WTC11 (cell line): ENCODE results near the gene NFU1. TPM values are rescaled to one million over a fixed set of nuclear protein-coding genes. Genes with fewer than 3 reads are reported as not detected.

Experiments
- ATAC-seq: fragments of 200-7000 bp; cut with Tn5 transposase; 2 replicates; pipeline ENCODE4 v1.10.0; 2021; ENCODE audit warnings: mild to moderate bottlenecking, moderate library complexity
- CTCF ChIA-PET: fragments of 300-600 bp; sonication (Branson Sonifier 250); formaldehyde crosslinking; loops from one replicate; lab custom pipeline; 2021; ENCODE audit warnings: antibody characterized with exemption; lab: Charles Lee
- POLR2A ChIA-PET: fragments of 350-600 bp; sonication (Branson Sonifier 250); formaldehyde crosslinking; loops from one replicate; lab custom pipeline; 2021; ENCODE audit warnings: antibody characterized with exemption; lab: Charles Lee
- DNase-seq: peaks from one replicate; pipeline ENCODE4 v3.0.0; 2021; ENCODE audit warnings: low spot score
- H3K27ac Mint-ChIP-seq: 2 replicates; pipeline ENCODE4 v1.8.0; 2021; ENCODE audit warnings: mixed read lengths
- H3K27me3 Mint-ChIP-seq: 2 replicates; pipeline ENCODE4 v1.8.0; 2021; ENCODE audit warnings: low read depth, mild to moderate bottlenecking, moderate library complexity, mixed read lengths
- H3K36me3 Mint-ChIP-seq: 2 replicates; pipeline ENCODE4 v1.8.0; 2021; ENCODE audit warnings: mixed read lengths
- H3K4me1 Mint-ChIP-seq: 2 replicates; pipeline ENCODE4 v1.8.0; 2022; ENCODE audit warnings: mixed read lengths
- H3K4me3 Mint-ChIP-seq: 2 replicates; pipeline ENCODE4 v1.8.0; 2021; ENCODE audit warnings: mild to moderate bottlenecking, moderate library complexity, mixed read lengths
- H3K9me3 Mint-ChIP-seq: 2 replicates; pipeline ENCODE4 v1.8.0; 2021; ENCODE audit warnings: mixed read lengths
- GABPB1 ChIP-seq: sonication (generic); formaldehyde crosslinking; IDR thresholded peaks from 2 replicates; pipeline ENCODE4 v1.8.1; 2023; ENCODE audit warnings: mild to moderate bottlenecking, missing genetic modification reagents
- GRHL2 ChIP-seq: fragments of 250-450 bp; sonication (Bioruptor Pico); IDR thresholded peaks from 2 replicates; pipeline ENCODE4 v1.8.0; 2022; ENCODE audit warnings: mild to moderate bottlenecking, moderate library complexity; ENCODE audit not compliant: insufficient replicate concordance, severe bottlenecking
- NR3C1 ChIP-seq: sonication (generic); formaldehyde crosslinking; conservative IDR thresholded peaks from 2 replicates; pipeline ENCODE4 v1.8.1; 2023; ENCODE audit warnings: low read depth, mild to moderate bottlenecking, missing genetic modification reagents
- RELA ChIP-seq: sonication (generic); formaldehyde crosslinking; IDR thresholded peaks from 2 replicates; pipeline ENCODE4 v1.8.1; 2022; ENCODE audit warnings: missing genetic modification reagents, mild to moderate bottlenecking, borderline replicate concordance
- TEAD1 ChIP-seq: sonication (generic); formaldehyde crosslinking; IDR thresholded peaks from 2 replicates; pipeline ENCODE4 v1.8.0; 2022; ENCODE audit warnings: mild to moderate bottlenecking, missing genetic modification reagents
- ZBTB21 ChIP-seq: sonication (generic); formaldehyde crosslinking; IDR thresholded peaks from 2 replicates; pipeline ENCODE4 v1.8.1; 2023; ENCODE audit warnings: mild to moderate bottlenecking, missing genetic modification reagents, borderline replicate concordance
- ZNF219 ChIP-seq: sonication (generic); formaldehyde crosslinking; IDR thresholded peaks from 2 replicates; pipeline ENCODE4 v1.8.0; 2023; ENCODE audit warnings: missing genetic modification reagents, mild to moderate bottlenecking, borderline replicate concordance
- ZNF671 ChIP-seq: fragments of 250-450 bp; sonication (Bioruptor Pico); IDR thresholded peaks from 2 replicates; pipeline ENCODE4 v1.8.0; 2021; ENCODE audit warnings: mild to moderate bottlenecking
- total RNA-seq: library from RNA; stranded (reverse); gene quantifications from 3 replicates; pipeline ENCODE4 v1.2.3, GENCODE V29; 2021
- TF ChIP-seq, protein P1 (sequence below): sonication (generic); formaldehyde crosslinking; IDR thresholded peaks from 2 replicates; pipeline ENCODE4 v1.8.1; 2023; ENCODE audit warnings: mild to moderate bottlenecking, missing genetic modification reagents, moderate library complexity
- TF ChIP-seq, protein P2 (sequence below): sonication (generic); formaldehyde crosslinking; IDR thresholded peaks from 2 replicates; pipeline ENCODE4 v1.8.1; 2022; ENCODE audit warnings: low read depth, missing genetic modification reagents, borderline replicate concordance
- TF ChIP-seq, protein P3 (sequence below): sonication (generic); formaldehyde crosslinking; IDR thresholded peaks from 2 replicates; pipeline ENCODE4 v1.8.1; 2023; ENCODE audit warnings: mild to moderate bottlenecking, missing genetic modification reagents, moderate library complexity
- TF ChIP-seq, protein P4 (sequence below): sonication (generic); formaldehyde crosslinking; IDR thresholded peaks from 2 replicates; pipeline ENCODE4 v1.8.1; 2022; ENCODE audit warnings: low read depth, mild to moderate bottlenecking, moderate library complexity, missing genetic modification reagents, borderline replicate concordance
- TF ChIP-seq, protein P5 (sequence below): sonication (generic); formaldehyde crosslinking; IDR thresholded peaks from 2 replicates; pipeline ENCODE4 v1.8.1; 2023; ENCODE audit warnings: mild to moderate bottlenecking, missing genetic modification reagents
- TF ChIP-seq, protein P6 (sequence below): sonication (generic); formaldehyde crosslinking; IDR thresholded peaks from 2 replicates; pipeline ENCODE4 v1.8.1; 2023; ENCODE audit warnings: mild to moderate bottlenecking, missing genetic modification reagents
- TF ChIP-seq, protein P7 (sequence below): sonication (generic); formaldehyde crosslinking; IDR thresholded peaks from 2 replicates; pipeline ENCODE4 v1.8.0; 2022; ENCODE audit warnings: mild to moderate bottlenecking, missing genetic modification reagents

Gene NFU1
- total RNA-seq, 1 experiment from 2014 or later, result 39.3 TPM

DNA sequence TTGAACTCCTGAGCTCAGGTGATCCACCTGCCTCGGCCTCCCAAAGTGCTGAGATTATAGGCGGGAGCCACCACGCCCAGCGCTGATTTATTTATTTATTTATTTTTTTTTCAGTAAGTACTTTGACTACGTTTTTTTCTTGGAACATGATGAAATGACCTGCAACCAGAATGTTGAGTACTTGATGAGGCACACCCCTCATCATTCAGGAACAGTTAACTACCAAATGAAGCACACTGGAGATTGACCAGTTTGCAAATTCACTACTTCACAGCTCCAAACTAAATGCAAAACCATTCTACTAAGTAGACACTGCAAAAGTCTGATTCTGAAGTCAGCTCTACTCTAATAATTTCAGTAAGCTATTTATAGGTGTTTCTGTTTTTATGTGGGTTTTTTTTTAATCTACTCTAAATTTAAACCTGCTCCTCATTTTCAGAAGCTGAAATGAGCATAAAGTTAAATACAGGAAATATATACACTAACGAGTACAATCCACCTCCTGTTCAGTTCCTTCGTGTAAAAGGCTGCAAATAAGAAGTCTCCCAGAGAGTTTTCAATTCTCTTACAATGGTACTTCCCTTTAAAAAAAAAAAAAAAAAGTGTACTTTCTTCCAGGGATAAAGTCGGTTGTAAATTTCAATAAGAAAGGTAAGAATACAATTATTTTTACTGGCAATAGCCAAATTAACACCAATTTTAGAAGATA is 51.6 kb downstream of the NFU1 start (continued):
- TF ChIP-seq GABPB1 (CRISPR knock-in tag), result peak; percentile 93

DNA sequence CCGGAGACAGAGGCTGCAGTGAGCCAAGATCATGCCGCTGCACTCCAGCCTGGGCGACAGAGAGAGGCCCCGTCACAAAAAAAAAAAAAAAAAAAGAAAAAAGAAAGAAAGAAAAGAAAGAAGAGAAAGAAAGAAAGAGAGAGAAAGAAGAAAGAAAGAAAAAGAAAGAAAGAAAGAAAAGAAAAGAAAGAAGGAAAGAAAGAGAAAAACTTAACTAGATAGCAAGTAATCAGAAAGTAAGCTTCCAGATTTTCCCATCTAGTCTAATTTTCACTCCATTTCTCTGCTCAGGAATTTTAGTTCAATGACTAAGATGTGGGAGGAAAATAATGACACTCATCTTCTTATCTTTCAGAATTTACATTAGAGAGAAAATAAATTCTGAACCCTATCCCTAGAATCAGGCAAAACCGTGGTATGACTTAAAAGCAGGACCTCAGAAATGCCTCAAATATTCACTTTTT is 52.6 kb downstream of the NFU1 start:
- TF ChIP-seq, protein P1, sequence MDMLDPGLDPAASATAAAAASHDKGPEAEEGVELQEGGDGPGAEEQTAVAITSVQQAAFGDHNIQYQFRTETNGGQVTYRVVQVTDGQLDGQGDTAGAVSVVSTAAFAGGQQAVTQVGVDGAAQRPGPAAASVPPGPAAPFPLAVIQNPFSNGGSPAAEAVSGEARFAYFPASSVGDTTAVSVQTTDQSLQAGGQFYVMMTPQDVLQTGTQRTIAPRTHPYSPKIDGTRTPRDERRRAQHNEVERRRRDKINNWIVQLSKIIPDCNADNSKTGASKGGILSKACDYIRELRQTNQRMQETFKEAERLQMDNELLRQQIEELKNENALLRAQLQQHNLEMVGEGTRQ, result no peak
- TF ChIP-seq TEAD1 (CRISPR knock-in tag), result no peak
- no peak for TF ChIP-seq GRHL2 (CRISPR knock-in tag)
- TF ChIP-seq, protein P2, sequence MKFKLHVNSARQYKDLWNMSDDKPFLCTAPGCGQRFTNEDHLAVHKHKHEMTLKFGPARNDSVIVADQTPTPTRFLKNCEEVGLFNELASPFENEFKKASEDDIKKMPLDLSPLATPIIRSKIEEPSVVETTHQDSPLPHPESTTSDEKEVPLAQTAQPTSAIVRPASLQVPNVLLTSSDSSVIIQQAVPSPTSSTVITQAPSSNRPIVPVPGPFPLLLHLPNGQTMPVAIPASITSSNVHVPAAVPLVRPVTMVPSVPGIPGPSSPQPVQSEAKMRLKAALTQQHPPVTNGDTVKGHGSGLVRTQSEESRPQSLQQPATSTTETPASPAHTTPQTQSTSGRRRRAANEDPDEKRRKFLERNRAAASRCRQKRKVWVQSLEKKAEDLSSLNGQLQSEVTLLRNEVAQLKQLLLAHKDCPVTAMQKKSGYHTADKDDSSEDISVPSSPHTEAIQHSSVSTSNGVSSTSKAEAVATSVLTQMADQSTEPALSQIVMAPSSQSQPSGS (CRISPR knock-in tag), result no peak
- TF ChIP-seq ZBTB21 (CRISPR knock-in tag), result no peak
- TF ChIP-seq ZNF671 (CRISPR knock-in tag), result no peak
- TF ChIP-seq NR3C1 (CRISPR knock-in tag), result no peak
- TF ChIP-seq, protein P3, sequence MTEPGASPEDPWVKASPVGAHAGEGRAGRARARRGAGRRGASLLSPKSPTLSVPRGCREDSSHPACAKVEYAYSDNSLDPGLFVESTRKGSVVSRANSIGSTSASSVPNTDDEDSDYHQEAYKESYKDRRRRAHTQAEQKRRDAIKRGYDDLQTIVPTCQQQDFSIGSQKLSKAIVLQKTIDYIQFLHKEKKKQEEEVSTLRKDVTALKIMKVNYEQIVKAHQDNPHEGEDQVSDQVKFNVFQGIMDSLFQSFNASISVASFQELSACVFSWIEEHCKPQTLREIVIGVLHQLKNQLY (CRISPR knock-in tag), result no peak
- Mint-ChIP-seq H3K9me3 (no peaks in the 10 kb centered on the region), H3K27ac (0 out of 2 replicates have a peak overlapping the region, but pooled peaks have one; percentile 33), H3K36me3 (no peaks in the 10 kb centered on the region), H3K4me3 (no peak overlapping the region), H3K4me1 (peaks cover 40% of the 10 kb centered on the region), H3K27me3 (peaks cover 9% of the 10 kb centered on the region)
- no peak for ATAC-seq
- POLR2A ChIA-PET, result no interaction called here
- CTCF ChIA-PET, result interaction anchor here (0.7 to 3.3 kb wide), 4 partner anchors 8 to 633 kb away, joined by 3 to 30 read pairs (median 3); no protein-coding TSS in a partner anchor
- DNase-seq, result no peak

DNA sequence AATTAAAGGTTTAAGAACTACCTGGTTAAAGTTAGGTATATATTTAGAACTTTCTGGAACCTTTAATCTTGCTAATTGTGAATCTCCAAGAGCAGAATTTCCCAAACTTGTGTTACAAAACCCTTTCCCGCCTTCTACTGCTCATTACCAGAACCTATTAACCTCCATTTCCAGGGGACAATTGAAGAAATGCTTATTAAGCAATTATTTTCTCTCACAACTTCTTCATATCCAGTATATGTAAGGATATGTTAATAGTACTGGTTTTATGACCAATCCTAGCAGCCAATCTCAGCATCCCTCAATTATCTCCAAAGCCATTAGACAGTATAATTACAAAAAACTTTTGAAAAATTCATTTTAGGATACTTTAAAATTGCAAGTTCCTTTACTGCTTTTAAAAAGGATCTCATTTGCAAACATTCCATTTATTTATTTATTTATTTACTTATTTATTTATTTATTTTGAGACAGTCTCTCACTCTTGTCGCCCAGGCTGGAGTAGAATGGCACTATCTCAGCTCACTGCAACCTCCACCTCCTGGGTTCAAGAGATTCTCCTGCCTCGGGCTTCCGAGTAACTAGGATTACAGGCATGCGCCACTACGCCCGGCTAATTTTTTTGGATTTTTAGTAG is 53.9 kb downstream of the NFU1 start:
- H3K36me3 Mint-ChIP-seq, result no peaks in the 10 kb centered on the region
- H3K4me1 Mint-ChIP-seq, result peaks cover 38% of the 10 kb centered on the region
- POLR2A ChIA-PET, result no interaction called here
- H3K9me3 Mint-ChIP-seq, result no peaks in the 10 kb centered on the region
- DNase-seq, result no peak
- H3K27me3 Mint-ChIP-seq, result peaks cover 7% of the 10 kb centered on the region
- TF ChIP-seq, protein P4, sequence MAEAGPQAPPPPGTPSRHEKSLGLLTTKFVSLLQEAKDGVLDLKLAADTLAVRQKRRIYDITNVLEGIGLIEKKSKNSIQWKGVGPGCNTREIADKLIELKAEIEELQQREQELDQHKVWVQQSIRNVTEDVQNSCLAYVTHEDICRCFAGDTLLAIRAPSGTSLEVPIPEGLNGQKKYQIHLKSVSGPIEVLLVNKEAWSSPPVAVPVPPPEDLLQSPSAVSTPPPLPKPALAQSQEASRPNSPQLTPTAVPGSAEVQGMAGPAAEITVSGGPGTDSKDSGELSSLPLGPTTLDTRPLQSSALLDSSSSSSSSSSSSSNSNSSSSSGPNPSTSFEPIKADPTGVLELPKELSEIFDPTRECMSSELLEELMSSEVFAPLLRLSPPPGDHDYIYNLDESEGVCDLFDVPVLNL (CRISPR knock-in tag), result no peak
- no peak for TF ChIP-seq RELA (CRISPR knock-in tag)
- TF ChIP-seq, protein P5, sequence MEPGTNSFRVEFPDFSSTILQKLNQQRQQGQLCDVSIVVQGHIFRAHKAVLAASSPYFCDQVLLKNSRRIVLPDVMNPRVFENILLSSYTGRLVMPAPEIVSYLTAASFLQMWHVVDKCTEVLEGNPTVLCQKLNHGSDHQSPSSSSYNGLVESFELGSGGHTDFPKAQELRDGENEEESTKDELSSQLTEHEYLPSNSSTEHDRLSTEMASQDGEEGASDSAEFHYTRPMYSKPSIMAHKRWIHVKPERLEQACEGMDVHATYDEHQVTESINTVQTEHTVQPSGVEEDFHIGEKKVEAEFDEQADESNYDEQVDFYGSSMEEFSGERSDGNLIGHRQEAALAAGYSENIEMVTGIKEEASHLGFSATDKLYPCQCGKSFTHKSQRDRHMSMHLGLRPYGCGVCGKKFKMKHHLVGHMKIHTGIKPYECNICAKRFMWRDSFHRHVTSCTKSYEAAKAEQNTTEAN (CRISPR knock-in tag), result no peak
- CTCF ChIA-PET, result no interaction called here
- H3K27ac Mint-ChIP-seq, result no peak overlapping the region
- no peak overlapping the region for H3K4me3 Mint-ChIP-seq
- no peak for ATAC-seq

DNA sequence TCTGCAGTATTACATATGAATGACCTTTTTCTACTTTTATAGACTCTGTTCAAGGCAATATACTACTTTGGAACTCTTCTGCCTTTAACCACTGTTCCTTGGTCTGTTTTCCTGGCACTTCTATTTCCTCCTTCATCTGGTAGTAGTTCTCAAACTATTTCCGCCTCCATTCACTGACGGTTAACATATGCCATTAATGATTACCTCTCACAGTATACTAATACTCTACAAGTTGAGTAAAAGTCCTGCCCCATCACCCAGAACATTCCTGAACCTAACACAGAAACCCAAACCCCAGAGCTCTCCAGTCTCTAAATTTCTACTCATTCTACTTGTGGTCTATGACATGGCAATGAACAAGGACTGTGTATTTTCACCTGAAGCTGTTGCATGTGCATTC is 54.7 kb downstream of the NFU1 start:
- DNase-seq (no peak), ATAC-seq (no peak)
- no peak overlapping the region; the same call in 1 of the 2 replicates for H3K27ac Mint-ChIP-seq
- H3K36me3 Mint-ChIP-seq, result no peaks in the 10 kb centered on the region
- H3K9me3 Mint-ChIP-seq, result no peaks in the 10 kb centered on the region
- no peak overlapping the region for H3K4me3 Mint-ChIP-seq
- ChIA-PET CTCF (no interaction called here), POLR2A (no interaction called here)
- no peaks in the 10 kb centered on the region; the same call in 1 of the 2 replicates for H3K27me3 Mint-ChIP-seq
- peaks cover 31% of the 10 kb centered on the region for H3K4me1 Mint-ChIP-seq
- TF ChIP-seq, protein P6, sequence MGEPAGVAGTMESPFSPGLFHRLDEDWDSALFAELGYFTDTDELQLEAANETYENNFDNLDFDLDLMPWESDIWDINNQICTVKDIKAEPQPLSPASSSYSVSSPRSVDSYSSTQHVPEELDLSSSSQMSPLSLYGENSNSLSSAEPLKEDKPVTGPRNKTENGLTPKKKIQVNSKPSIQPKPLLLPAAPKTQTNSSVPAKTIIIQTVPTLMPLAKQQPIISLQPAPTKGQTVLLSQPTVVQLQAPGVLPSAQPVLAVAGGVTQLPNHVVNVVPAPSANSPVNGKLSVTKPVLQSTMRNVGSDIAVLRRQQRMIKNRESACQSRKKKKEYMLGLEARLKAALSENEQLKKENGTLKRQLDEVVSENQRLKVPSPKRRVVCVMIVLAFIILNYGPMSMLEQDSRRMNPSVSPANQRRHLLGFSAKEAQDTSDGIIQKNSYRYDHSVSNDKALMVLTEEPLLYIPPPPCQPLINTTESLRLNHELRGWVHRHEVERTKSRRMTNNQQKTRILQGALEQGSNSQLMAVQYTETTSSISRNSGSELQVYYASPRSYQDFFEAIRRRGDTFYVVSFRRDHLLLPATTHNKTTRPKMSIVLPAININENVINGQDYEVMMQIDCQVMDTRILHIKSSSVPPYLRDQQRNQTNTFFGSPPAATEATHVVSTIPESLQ (CRISPR knock-in tag), result no peak
- TF ChIP-seq TEAD1 (CRISPR knock-in tag) (no peak), ZNF219 (CRISPR knock-in tag) (no peak)
- TF ChIP-seq, protein P7, sequence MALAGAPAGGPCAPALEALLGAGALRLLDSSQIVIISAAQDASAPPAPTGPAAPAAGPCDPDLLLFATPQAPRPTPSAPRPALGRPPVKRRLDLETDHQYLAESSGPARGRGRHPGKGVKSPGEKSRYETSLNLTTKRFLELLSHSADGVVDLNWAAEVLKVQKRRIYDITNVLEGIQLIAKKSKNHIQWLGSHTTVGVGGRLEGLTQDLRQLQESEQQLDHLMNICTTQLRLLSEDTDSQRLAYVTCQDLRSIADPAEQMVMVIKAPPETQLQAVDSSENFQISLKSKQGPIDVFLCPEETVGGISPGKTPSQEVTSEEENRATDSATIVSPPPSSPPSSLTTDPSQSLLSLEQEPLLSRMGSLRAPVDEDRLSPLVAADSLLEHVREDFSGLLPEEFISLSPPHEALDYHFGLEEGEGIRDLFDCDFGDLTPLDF (CRISPR knock-in tag), result no peak
